KMS-11 (cell line): Measurements from ENCODE around the gene SMIM1.

Experiments used
- H2AFZ ChIP-seq: fragments of 200-600 bp; sonication (generic); 2 replicates; pipeline ENCODE4 v1.6.1; 2016; ENCODE audit warnings: antibody characterized with exemption, mixed run types, low read depth
- H3K27ac ChIP-seq: fragments of 200-600 bp; sonication (generic); 2 replicates; pipeline ENCODE4 v1.6.1; 2016; ENCODE audit warnings: mild to moderate bottlenecking, mixed run types
- H3K27me3 ChIP-seq: fragments of 200-600 bp; sonication (generic); 2 replicates; pipeline ENCODE4 v1.6.1; 2017; ENCODE audit warnings: mild to moderate bottlenecking, low read depth, mixed run types, moderate library complexity; ENCODE audit not compliant: insufficient read depth
- H3K36me3 ChIP-seq: fragments of 200-600 bp; sonication (generic); 2 replicates; pipeline ENCODE4 v1.6.1; 2017; ENCODE audit warnings: mild to moderate bottlenecking, mixed run types; ENCODE audit not compliant: insufficient read depth
- H3K4me1 ChIP-seq: fragments of 200-600 bp; sonication (generic); 2 replicates; pipeline ENCODE4 v1.6.1; 2016; ENCODE audit warnings: mild to moderate bottlenecking, low read depth, mixed run types; ENCODE audit not compliant: poor library complexity, severe bottlenecking
- H3K4me2 ChIP-seq: fragments of 200-600 bp; sonication (generic); 2 replicates; pipeline ENCODE4 v1.7.0; 2016; ENCODE audit warnings: mild to moderate bottlenecking, mixed run types
- H3K4me3 ChIP-seq: fragments of 200-600 bp; sonication (generic); IDR thresholded peaks from 2 replicates; pipeline ENCODE4 v1.6.1; 2017; ENCODE audit warnings: low read depth, low read length, mixed read lengths; ENCODE audit not compliant: insufficient read depth
- H3K79me2 ChIP-seq: fragments of 200-600 bp; sonication (generic); 2 replicates; pipeline ENCODE4 v1.6.1; 2016; ENCODE audit warnings: low read depth, mixed run types; ENCODE audit not compliant: insufficient read depth
- H3K9ac ChIP-seq: fragments of 200-600 bp; sonication (generic); 2 replicates; pipeline ENCODE4 v1.6.1; 2016; ENCODE audit warnings: mild to moderate bottlenecking, mixed run types
- H4K20me1 ChIP-seq: fragments of 200-600 bp; sonication (generic); 2 replicates; pipeline ENCODE4 v1.6.1; 2016; ENCODE audit warnings: mild to moderate bottlenecking, mixed run types; ENCODE audit not compliant: insufficient read depth
- TF ChIP-seq, protein P1 (sequence below): fragments of 200-600 bp; sonication (generic); conservative IDR thresholded peaks from 2 replicates; pipeline ENCODE4 v1.6.1; 2017; ENCODE audit warnings: low read depth, mild to moderate bottlenecking, antibody characterized with exemption, low read length, moderate library complexity, mixed read lengths

Gene SMIM1

DNA sequence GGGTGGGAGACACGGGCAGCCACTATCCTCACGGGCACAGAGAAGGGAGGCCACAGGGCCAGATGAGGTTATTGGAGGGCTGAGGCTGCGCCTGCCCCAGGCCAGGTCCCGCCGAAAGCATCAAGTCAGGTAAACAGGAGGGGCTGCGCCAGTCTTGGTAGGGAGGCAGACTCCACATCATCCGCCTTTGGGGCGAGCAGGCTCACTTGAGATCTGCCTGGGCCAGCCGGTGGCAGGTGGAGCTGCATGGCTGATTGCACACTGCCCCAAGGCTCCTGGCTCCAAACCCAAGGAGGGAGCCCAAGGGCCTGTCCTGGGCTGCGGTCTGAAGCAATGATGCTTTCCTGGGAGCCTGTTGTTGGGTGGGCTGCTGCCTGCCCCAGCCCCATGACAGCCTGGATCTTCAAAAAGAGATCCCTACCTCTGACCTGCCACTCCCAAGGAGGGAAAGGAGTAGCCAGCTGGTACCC lies 4.6 kb downstream of the SMIM1 start:
- H3K4me1 ChIP-seq, result peaks cover 9% of the 10 kb centered on the region
- H4K20me1 ChIP-seq, result no peaks in the 10 kb centered on the region
- H3K4me3 ChIP-seq, result no peak overlapping the region
- H3K79me2 ChIP-seq, result no peaks in the 10 kb centered on the region
- H3K9ac ChIP-seq, result no peak overlapping the region
- H3K27me3 ChIP-seq, result no peaks in the 10 kb centered on the region
- peaks cover 8% of the 10 kb centered on the region; the same call in 1 of the 2 replicates for H3K36me3 ChIP-seq
- no peak overlapping the region for H3K27ac ChIP-seq
- no peak overlapping the region for H2AFZ ChIP-seq
- H3K4me2 ChIP-seq, result no peak overlapping the region
- TF ChIP-seq, protein P1, sequence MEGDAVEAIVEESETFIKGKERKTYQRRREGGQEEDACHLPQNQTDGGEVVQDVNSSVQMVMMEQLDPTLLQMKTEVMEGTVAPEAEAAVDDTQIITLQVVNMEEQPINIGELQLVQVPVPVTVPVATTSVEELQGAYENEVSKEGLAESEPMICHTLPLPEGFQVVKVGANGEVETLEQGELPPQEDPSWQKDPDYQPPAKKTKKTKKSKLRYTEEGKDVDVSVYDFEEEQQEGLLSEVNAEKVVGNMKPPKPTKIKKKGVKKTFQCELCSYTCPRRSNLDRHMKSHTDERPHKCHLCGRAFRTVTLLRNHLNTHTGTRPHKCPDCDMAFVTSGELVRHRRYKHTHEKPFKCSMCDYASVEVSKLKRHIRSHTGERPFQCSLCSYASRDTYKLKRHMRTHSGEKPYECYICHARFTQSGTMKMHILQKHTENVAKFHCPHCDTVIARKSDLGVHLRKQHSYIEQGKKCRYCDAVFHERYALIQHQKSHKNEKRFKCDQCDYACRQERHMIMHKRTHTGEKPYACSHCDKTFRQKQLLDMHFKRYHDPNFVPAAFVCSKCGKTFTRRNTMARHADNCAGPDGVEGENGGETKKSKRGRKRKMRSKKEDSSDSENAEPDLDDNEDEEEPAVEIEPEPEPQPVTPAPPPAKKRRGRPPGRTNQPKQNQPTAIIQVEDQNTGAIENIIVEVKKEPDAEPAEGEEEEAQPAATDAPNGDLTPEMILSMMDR, result no peak

DNA sequence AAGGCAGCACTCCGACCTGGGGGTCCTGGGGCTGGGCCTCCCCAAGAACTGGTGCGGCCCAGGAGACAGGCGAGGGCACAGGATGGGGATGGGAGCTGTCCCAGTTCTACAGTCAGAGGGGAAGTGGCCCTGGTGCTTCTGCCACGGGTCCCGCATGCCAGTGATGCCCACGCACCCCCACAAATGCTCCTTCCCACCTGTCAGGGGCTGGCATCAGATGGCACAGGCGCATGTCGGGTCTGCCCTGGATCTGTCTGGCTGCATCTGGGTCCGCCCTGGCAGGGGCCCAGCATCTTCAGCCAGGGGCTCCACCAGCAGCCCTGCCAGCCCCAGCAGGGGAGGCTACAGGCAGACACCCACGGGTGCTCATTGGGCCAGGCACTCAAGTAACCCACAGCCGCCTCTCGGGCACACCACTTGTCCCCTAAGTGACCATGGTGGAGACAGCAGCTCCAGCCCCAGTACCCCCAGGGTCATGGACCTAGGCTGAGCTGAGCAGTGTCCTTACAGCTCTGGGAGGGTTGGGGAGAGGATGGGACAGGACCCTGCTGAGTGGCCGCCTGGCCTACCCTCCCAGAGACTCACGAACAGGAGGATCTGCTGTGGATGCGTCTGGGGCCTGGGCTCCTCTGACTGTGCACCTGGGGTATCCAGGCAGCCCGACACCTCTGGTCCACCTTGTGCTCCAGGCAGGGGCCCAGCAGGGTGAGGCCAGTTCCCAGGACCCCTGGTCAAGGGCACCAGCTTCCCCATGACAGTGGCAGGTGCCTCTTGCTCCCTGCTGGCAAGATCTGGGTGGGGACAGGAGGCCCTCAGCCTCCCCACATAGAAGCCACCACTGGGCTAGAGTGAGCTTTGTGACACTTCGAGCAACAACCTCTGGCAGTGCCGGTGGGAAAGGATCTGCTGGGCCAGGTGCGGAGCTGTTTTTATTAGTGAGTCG lies 5.4 kb downstream of the SMIM1 start:
- no peak overlapping the region for H3K27ac ChIP-seq
- TF ChIP-seq, protein P1, result no peak
- H3K4me1 ChIP-seq, result peaks cover 9% of the 10 kb centered on the region
- no peaks in the 10 kb centered on the region for H4K20me1 ChIP-seq
- H3K27me3 ChIP-seq, result no peaks in the 10 kb centered on the region
- peaks cover 8% of the 10 kb centered on the region; the same call in 1 of the 2 replicates for H3K36me3 ChIP-seq
- H3K79me2 ChIP-seq, result no peaks in the 10 kb centered on the region
- H2AFZ ChIP-seq, result no peak overlapping the region
- no peak overlapping the region for H3K4me2 ChIP-seq
- H3K9ac ChIP-seq, result no peak overlapping the region
- no peak overlapping the region for H3K4me3 ChIP-seq

GRCh38 chr1:3778590-3779264 lies 6.2 kb downstream of the SMIM1 start:
- no peaks in the 10 kb centered on the region for H3K27me3 ChIP-seq
- TF ChIP-seq, protein P1, result no peak
- peaks cover 9% of the 10 kb centered on the region for H3K4me1 ChIP-seq
- no peak overlapping the region for H3K27ac ChIP-seq
- no peak overlapping the region for H3K4me3 ChIP-seq
- no peaks in the 10 kb centered on the region for H3K79me2 ChIP-seq
- H3K36me3 ChIP-seq, result peaks cover 8% of the 10 kb centered on the region; the same call in 1 of the 2 replicates
- no peak overlapping the region for H3K9ac ChIP-seq
- no peak overlapping the region for H2AFZ ChIP-seq
- H4K20me1 ChIP-seq, result no peaks in the 10 kb centered on the region
- no peak overlapping the region for H3K4me2 ChIP-seq

DNA sequence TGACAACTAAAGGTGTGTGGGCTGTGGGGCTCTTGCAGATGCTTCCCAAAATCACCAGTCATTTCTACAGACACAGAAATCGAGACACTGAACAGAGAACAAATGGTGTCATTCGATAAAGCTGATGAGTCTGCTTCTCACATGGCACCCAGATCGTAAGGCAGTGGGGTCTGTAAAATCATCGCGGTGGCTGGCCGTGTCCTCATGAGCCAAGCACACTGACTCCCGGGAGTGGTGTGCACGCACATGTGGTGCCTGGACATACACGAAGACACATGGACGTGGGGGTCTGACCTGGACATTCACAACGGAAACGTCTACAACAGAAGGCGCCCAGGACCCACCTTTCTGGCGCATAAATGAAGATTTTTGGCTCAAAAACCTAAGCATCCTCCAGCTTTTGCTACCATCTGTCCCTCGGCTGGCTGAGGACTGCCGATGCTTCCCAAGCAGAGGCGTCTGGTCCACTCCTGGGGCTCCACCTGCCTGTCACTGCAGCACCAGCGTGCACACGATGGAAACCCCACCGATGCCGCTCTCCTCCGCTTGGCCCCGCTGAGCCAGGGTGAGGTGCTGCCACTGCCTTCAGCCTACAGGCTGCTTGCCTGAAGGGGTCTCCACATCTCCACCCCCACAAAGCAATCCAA lies 6.8 kb downstream of the SMIM1 start:
- H3K4me2 ChIP-seq, result no peak overlapping the region
- TF ChIP-seq, protein P1, result no peak
- H3K4me1 ChIP-seq, result peaks cover 9% of the 10 kb centered on the region
- H3K79me2 ChIP-seq, result no peaks in the 10 kb centered on the region
- H3K36me3 ChIP-seq, result peaks cover 8% of the 10 kb centered on the region; the same call in 1 of the 2 replicates
- H2AFZ ChIP-seq, result no peak overlapping the region
- no peak overlapping the region for H3K9ac ChIP-seq
- no peaks in the 10 kb centered on the region for H3K27me3 ChIP-seq
- H3K27ac ChIP-seq, result no peak overlapping the region
- no peaks in the 10 kb centered on the region for H4K20me1 ChIP-seq
- no peak overlapping the region for H3K4me3 ChIP-seq
